ENCODE data around the gene ZNF775. TPM values are rescaled to one million over a fixed set of nuclear protein-coding genes. Genes with fewer than 3 reads are reported as not detected.

ZNF775 gene
- polyA plus RNA-seq, 1 donor from 2014 or later: 5.1 TPM

DNA sequence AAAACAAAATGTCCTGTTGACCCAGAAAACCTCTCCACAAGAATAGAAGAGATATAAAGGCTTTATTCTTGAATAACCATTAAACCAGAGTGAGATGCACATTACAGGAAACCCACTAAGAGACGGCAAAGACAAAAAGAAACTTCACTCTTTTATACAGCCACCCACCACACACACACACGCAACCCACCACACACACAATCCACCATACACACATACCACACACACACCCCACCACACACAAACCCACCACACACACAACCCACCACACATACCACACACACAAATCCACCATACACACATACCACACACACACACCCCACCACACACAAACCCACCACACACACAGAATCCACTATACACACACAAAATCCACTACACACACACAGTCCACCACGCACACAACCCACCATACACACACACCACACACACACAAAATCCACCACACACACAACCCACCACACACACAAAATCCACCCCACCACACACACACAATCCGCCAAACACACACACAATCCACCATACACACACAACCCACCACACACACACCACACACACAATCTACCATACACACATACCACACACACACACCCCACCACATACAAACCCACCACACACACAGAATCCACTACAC is 20.0 kb upstream of the ZNF775 start:
- H3K4me3 Mint-ChIP-seq: no peak overlapping the region
- H3K27me3 Mint-ChIP-seq: peaks cover 1% of the 10 kb centered on the region
- no peak overlapping the region for H3K27ac Mint-ChIP-seq
- peaks cover 4% of the 10 kb centered on the region for H3K36me3 Mint-ChIP-seq
- peaks cover 22 to 23% (median 22%) of the 10 kb centered on the region in 3 donors for H3K4me1 Mint-ChIP-seq
- no peaks in the 10 kb centered on the region for H3K9me3 Mint-ChIP-seq

- Mint-ChIP-seq H3K4me1 (peaks cover 25 to 28% (median 26%) of the 10 kb centered on the region in 3 donors), H3K4me3 (peak overlapping the region in 1 of 4 donors; percentile 63), H3K36me3 (peaks cover 4% of the 10 kb centered on the region), H3K9me3 (no peaks in the 10 kb centered on the region), H3K27me3 (peaks cover 2% of the 10 kb centered on the region), H3K27ac (peak overlapping the region in 2 of 3 donors; percentile 55 to 59)
Observed at GRCh38 chr7:150359622-150360362, 19.3 kb upstream of the ZNF775 start.

GRCh38 chr7:150360363-150361058 is 18.6 kb upstream of the ZNF775 start:
- peak overlapping the region in 2 of 3 donors; percentile 55 to 59 for H3K27ac Mint-ChIP-seq
- no peaks in the 10 kb centered on the region for H3K9me3 Mint-ChIP-seq
- peaks cover 4% of the 10 kb centered on the region for H3K36me3 Mint-ChIP-seq
- H3K4me1 Mint-ChIP-seq: peaks cover 26 to 32% (median 27%) of the 10 kb centered on the region in 3 donors
- H3K27me3 Mint-ChIP-seq: peaks cover 2% of the 10 kb centered on the region
- H3K4me3 Mint-ChIP-seq: no peak overlapping the region

GRCh38 chr7:150361402-150361801 is 17.7 kb upstream of the ZNF775 start:
- peak overlapping the region in 1 of 3 donors; percentile 57 for H3K27ac Mint-ChIP-seq
- peaks cover 4% of the 10 kb centered on the region for H3K36me3 Mint-ChIP-seq
- H3K9me3 Mint-ChIP-seq: no peaks in the 10 kb centered on the region
- H3K4me1 Mint-ChIP-seq: peaks cover 31 to 40% (median 35%) of the 10 kb centered on the region in 3 donors
- H3K27me3 Mint-ChIP-seq: peaks cover 2% of the 10 kb centered on the region
- H3K4me3 Mint-ChIP-seq: no peak overlapping the region

- Mint-ChIP-seq H3K4me1 (peaks cover 28 to 39% (median 33%) of the 10 kb centered on the region in 3 donors), H3K27me3 (peaks cover 2% of the 10 kb centered on the region), H3K27ac (peak overlapping the region in 2 of 3 donors; percentile 61 to 92), H3K9me3 (no peaks in the 10 kb centered on the region), H3K4me3 (peak overlapping the region in 1 of 4 donors; percentile 39), H3K36me3 (peaks cover 4% of the 10 kb centered on the region)
Observed at GRCh38 chr7:150361807-150362621, 17.1 kb upstream of the ZNF775 start.

- peaks cover 27 to 39% (median 32%) of the 10 kb centered on the region in 3 donors for H3K4me1 Mint-ChIP-seq
- H3K4me3 Mint-ChIP-seq: no peak overlapping the region
- H3K36me3 Mint-ChIP-seq: peaks cover 4% of the 10 kb centered on the region
- peak overlapping the region in 1 of 3 donors; percentile 86 for H3K27ac Mint-ChIP-seq
- peaks cover 2% of the 10 kb centered on the region for H3K27me3 Mint-ChIP-seq
- no peaks in the 10 kb centered on the region for H3K9me3 Mint-ChIP-seq
Observed at GRCh38 chr7:150363370-150363769, 15.8 kb upstream of the ZNF775 start.

DNA sequence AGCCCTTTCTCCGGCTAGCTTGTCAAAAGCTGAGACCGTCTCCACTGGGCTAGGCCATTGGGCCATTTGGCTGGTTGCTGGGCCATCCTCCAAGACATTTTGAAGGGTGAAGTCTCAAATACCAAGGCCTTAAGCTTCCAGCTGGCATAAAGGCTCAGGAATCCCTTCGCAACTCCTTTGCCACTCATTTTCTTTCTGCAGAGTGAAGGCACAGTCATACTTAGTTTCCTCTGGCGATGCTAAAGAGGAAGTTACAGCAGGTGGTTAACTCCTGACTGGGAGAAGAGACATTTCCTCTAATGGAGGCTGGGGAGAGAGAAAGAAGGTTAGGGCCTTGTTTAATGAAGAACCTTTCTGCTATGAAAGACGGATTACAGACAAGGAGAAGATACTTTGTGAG is 15.3 kb upstream of the ZNF775 start:
- peaks cover 4% of the 10 kb centered on the region for H3K36me3 Mint-ChIP-seq
- peak overlapping the region in 3 of 4 donors; percentile 5 to 88 (median 59) for H3K4me3 Mint-ChIP-seq
- peaks cover 2% of the 10 kb centered on the region for H3K27me3 Mint-ChIP-seq
- peaks cover 27 to 39% (median 32%) of the 10 kb centered on the region in 3 donors for H3K4me1 Mint-ChIP-seq
- no peaks in the 10 kb centered on the region for H3K9me3 Mint-ChIP-seq
- peak overlapping the region; percentile 86 to 93 (median 86) for H3K27ac Mint-ChIP-seq

- H3K4me3 Mint-ChIP-seq: peak overlapping the region in 3 of 4 donors; percentile 12 to 93 (median 54)
- H3K36me3 Mint-ChIP-seq: peaks cover 4% of the 10 kb centered on the region
- no peaks in the 10 kb centered on the region for H3K9me3 Mint-ChIP-seq
- H3K27me3 Mint-ChIP-seq: peaks cover 2% of the 10 kb centered on the region
- H3K4me1 Mint-ChIP-seq: peaks cover 35 to 40% (median 38%) of the 10 kb centered on the region in 3 donors
- H3K27ac Mint-ChIP-seq: peak overlapping the region; percentile 98 to 100 (median 99)
Observed at GRCh38 chr7:150365194-150365593, 13.9 kb upstream of the ZNF775 start.

DNA sequence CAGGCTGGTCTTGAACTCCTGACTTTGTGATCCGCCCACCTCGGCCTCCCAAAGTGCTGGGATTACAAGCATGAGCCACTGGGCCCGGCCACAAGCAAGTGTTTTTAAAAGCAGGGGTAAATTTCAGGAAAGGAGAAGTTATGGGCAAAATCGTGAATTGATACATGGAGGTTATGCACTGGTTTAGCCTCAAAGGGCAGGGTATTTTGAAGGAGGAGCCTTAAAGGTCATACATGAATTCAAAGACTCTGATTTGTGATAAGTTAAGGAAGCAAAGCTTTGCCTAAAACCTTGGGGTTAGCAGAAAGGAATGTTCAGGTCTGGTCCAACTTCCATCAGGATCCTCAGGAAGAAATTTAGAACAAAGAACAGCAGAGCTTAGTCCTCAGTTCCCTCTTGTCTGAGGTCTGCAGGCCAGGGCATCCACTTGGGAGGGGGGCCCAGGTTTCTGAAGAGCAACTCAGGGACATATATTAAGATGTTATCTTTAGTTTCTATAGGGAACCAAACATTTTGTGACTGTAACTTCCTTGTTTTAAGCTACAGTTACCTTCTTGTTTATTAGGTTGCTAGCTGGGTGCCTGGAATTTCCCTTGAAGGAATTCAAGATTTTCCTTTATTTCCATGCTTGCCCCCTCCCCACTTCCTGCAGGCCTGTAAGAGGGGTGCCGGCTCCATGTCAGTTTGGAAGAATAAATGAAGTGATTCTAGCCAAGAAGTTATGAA is 13.3 kb upstream of the ZNF775 start:
- peaks cover 2% of the 10 kb centered on the region for H3K27me3 Mint-ChIP-seq
- H3K4me1 Mint-ChIP-seq: peaks cover 40 to 45% (median 42%) of the 10 kb centered on the region in 3 donors
- peaks cover 7% of the 10 kb centered on the region for H3K36me3 Mint-ChIP-seq
- no peaks in the 10 kb centered on the region for H3K9me3 Mint-ChIP-seq
- peak overlapping the region; percentile 98 to 100 (median 99) for H3K27ac Mint-ChIP-seq
- H3K4me3 Mint-ChIP-seq: peak overlapping the region; percentile 66 to 93 (median 86)

DNA sequence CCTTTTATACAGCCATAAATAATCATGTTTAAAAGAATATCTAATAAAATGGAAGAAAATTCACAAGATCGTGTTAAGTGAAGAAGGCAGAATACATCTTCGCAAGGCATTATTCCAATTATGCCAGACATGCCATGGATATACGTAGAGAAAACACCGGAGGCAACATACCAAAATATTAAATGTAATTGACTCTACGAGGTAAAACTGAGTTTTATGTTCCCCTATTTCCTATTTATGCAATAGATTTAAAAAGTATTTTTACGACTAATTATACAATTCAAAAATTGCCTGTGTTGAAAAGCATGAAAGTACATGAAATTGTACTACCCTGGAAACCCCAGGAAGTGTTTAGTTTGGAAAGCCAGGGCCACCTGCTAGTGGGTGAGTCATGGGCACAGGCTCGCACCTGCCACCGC is 11.4 kb upstream of the ZNF775 start:
- Mint-ChIP-seq H3K27ac (peak overlapping the region; percentile 98 to 99 (median 98)), H3K36me3 (peaks cover 8% of the 10 kb centered on the region), H3K9me3 (no peaks in the 10 kb centered on the region), H3K4me3 (peak overlapping the region; percentile 86 to 100 (median 98)), H3K4me1 (peaks cover 35 to 42% (median 38%) of the 10 kb centered on the region in 3 donors), H3K27me3 (peaks cover 2% of the 10 kb centered on the region)

DNA sequence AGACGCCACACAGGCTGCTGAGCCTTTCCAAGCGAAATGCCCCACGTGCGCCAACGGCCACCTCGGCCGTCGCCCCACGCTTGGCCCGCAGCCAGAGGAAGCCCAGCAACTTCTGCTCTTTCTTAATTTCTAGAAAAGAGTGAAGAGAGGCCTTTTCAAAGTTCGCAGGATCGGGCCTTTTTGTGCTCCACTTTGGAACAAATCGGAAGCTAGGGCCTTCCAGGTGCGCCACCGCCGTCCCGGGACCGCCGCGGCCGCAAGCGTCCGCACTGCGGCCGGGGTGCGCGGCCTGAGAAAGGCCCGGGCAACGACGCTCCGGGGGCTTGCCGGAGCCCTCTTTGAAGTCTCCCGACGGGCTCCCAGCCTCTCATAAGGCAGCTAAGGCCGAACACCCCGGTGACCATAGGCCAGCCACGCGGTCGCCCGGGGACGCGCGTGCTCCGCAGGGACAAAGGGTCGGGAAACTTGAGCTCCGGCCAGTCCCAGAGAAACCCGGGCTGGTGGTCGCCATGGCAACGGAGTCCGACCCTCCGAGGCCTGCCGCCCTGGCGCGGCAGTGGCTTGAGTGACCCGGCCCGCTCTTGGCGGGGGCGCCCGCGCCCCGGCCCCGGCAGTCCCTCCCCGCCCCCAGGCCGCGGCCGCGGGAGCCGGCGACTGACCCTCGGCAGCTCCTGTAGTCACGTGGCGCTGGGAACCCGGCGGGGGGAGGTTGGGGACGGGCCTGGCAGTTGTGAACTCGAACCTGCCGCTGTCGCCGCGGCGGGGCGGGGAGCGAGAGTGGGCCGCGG is 10.8 kb upstream of the ZNF775 start, which contains the start of gene REPIN1:
TSS of gene REPIN1 (plus strand) at position 727 of the 788 bp plus-strand sequence. CDS start 890 bp downstream, outside the sequence.
- H3K9me3 Mint-ChIP-seq: no peaks in the 10 kb centered on the region
- peaks cover 2% of the 10 kb centered on the region for H3K27me3 Mint-ChIP-seq
- H3K4me3 Mint-ChIP-seq: peak within 1 kb of the TSS; percentile 97 to 100 (median 98)
- H3K27ac Mint-ChIP-seq: peak within 1 kb of the TSS; percentile 98 to 99 (median 98)
- peaks cover 38 to 39% (median 39%) of the 10 kb centered on the region in 3 donors for H3K4me1 Mint-ChIP-seq
- peaks cover 8% of the 10 kb centered on the region for H3K36me3 Mint-ChIP-seq

GRCh38 chr7:150368884-150369747 is 10.0 kb upstream of the ZNF775 start:
- peak overlapping the region; percentile 96 to 100 (median 98) for H3K4me3 Mint-ChIP-seq
- H3K27ac Mint-ChIP-seq: peak overlapping the region; percentile 98 to 99 (median 98)
- H3K36me3 Mint-ChIP-seq: peaks cover 4% of the 10 kb centered on the region
- peaks cover under 1% of the 10 kb centered on the region for H3K27me3 Mint-ChIP-seq
- H3K9me3 Mint-ChIP-seq: no peaks in the 10 kb centered on the region
- peaks cover 33 to 41% (median 36%) of the 10 kb centered on the region in 3 donors for H3K4me1 Mint-ChIP-seq

Data from IgD-negative memory B cell (primary cell).